Measurements from ENCODE around the gene UQCRC1.

DNA sequence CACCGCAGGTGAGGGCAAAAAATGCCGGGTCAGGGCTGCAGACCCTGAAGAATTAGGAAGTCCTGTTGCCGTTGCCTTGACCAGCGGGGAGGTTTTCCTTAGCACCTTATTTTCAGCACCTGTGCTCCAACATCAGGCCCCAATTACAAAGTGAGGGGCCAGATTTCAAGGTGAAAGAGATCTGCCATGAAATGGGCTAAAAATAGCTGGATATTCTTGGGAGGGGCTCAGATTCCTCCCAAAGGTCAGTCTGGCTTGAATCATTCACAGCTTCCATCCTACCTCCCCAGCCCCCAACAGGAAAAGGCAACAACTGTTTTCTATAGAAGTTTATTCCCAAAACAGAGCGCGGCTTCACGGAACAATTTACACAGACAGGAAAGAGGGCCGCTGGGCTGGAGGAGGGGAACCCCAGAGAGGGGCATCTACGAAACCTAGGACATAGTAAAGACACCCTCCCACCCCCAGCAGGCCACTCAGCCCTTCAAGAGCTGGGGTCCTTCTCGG is 26.8 kb upstream of the UQCRC1 start:
- TF ChIP-seq, protein P1, sequence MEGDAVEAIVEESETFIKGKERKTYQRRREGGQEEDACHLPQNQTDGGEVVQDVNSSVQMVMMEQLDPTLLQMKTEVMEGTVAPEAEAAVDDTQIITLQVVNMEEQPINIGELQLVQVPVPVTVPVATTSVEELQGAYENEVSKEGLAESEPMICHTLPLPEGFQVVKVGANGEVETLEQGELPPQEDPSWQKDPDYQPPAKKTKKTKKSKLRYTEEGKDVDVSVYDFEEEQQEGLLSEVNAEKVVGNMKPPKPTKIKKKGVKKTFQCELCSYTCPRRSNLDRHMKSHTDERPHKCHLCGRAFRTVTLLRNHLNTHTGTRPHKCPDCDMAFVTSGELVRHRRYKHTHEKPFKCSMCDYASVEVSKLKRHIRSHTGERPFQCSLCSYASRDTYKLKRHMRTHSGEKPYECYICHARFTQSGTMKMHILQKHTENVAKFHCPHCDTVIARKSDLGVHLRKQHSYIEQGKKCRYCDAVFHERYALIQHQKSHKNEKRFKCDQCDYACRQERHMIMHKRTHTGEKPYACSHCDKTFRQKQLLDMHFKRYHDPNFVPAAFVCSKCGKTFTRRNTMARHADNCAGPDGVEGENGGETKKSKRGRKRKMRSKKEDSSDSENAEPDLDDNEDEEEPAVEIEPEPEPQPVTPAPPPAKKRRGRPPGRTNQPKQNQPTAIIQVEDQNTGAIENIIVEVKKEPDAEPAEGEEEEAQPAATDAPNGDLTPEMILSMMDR (IDR thresholded peaks at IDR 0.05) = no peak
- TF ChIP-seq ZC3H11A (IDR thresholded peaks at IDR 0.05) = no peak
- TF ChIP-seq KDM1A (IDR thresholded peaks at IDR 0.05; ENCODE audit: low read depth) = no peak
- TF ChIP-seq POLR2A (IDR thresholded peaks at IDR 0.05; ENCODE audit: low read length) = no peak
- no peak for TF ChIP-seq JUNB (IDR thresholded peaks at IDR 0.05)
- no peak for TF ChIP-seq MAX (IDR thresholded peaks at IDR 0.05)
- TF ChIP-seq SREBF2 (IDR thresholded peaks at IDR 0.05) = no peak
- no peak for TF ChIP-seq PHF8 (IDR thresholded peaks at IDR 0.05; ENCODE audit: borderline replicate concordance, low read depth)
- no peak for TF ChIP-seq CHD2 (IDR thresholded peaks at IDR 0.05; ENCODE audit: low read length, partially characterized antibody)
- no peak for TF ChIP-seq ZNF302 (CRISPR knock-in tag; IDR thresholded peaks at IDR 0.05)
- TF ChIP-seq, protein P2, sequence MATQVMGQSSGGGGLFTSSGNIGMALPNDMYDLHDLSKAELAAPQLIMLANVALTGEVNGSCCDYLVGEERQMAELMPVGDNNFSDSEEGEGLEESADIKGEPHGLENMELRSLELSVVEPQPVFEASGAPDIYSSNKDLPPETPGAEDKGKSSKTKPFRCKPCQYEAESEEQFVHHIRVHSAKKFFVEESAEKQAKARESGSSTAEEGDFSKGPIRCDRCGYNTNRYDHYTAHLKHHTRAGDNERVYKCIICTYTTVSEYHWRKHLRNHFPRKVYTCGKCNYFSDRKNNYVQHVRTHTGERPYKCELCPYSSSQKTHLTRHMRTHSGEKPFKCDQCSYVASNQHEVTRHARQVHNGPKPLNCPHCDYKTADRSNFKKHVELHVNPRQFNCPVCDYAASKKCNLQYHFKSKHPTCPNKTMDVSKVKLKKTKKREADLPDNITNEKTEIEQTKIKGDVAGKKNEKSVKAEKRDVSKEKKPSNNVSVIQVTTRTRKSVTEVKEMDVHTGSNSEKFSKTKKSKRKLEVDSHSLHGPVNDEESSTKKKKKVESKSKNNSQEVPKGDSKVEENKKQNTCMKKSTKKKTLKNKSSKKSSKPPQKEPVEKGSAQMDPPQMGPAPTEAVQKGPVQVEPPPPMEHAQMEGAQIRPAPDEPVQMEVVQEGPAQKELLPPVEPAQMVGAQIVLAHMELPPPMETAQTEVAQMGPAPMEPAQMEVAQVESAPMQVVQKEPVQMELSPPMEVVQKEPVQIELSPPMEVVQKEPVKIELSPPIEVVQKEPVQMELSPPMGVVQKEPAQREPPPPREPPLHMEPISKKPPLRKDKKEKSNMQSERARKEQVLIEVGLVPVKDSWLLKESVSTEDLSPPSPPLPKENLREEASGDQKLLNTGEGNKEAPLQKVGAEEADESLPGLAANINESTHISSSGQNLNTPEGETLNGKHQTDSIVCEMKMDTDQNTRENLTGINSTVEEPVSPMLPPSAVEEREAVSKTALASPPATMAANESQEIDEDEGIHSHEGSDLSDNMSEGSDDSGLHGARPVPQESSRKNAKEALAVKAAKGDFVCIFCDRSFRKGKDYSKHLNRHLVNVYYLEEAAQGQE (IDR thresholded peaks at IDR 0.05) = no peak
- no peak for TF ChIP-seq EP300 (IDR thresholded peaks at IDR 0.05)
- TF ChIP-seq GATA3 (IDR thresholded peaks at IDR 0.05; ENCODE audit: borderline replicate concordance) = no peak

Data from A549 (cell line).